Parathyroid adenoma (tissue), 2 donors: ENCODE results near the gene COPS7A.
A peak's percentile ranks its signal among the peaks of the same experiment; 100 is the strongest.

ENCODE experiments used
- H2AFZ ChIP-seq: fragments of 300-600 bp; sonication (generic); one replicate; pipeline ENCODE4 v1.7.0; 2017; ENCODE audit warnings: antibody characterized with exemption, mild to moderate bottlenecking
- H3K27ac ChIP-seq: fragments of 300-600 bp; sonication (generic); one replicate; pipeline ENCODE4 v1.7.0; 2017
- H3K27me3 ChIP-seq: fragments of 300-600 bp; sonication (generic); one replicate; pipeline ENCODE4 v1.7.0; 2017; ENCODE audit warnings: low read length; ENCODE audit not compliant: control insufficient read depth, insufficient read depth
- H3K36me3 ChIP-seq: fragments of 300-600 bp; sonication (generic); one replicate; pipeline ENCODE4 v1.7.0; 2017; ENCODE audit warnings: low read length; ENCODE audit not compliant: control insufficient read depth, insufficient read depth
- H3K4me1 ChIP-seq: fragments of 300-600 bp; sonication (generic); one replicate; pipeline ENCODE4 v1.7.0; 2017; ENCODE audit warnings: control low read depth
- H3K4me2 ChIP-seq: fragments of 300-600 bp; sonication (generic); one replicate; pipeline ENCODE4 v1.7.0; 2017; ENCODE audit warnings: low read length
- H3K4me3 ChIP-seq: fragments of 300-600 bp; sonication (generic); one replicate; pipeline ENCODE4 v1.7.0; 2017; ENCODE audit warnings: low read depth, low read length
- H3K79me2 ChIP-seq: fragments of 300-600 bp; sonication (generic); one replicate; pipeline ENCODE4 v1.7.0; 2017; ENCODE audit warnings: control low read depth
- H3K9ac ChIP-seq: fragments of 300-600 bp; sonication (generic); one replicate; pipeline ENCODE4 v1.7.0; 2017; ENCODE audit warnings: mild to moderate bottlenecking
- H3K9me3 ChIP-seq: fragments of 300-600 bp; sonication (generic); one replicate; pipeline ENCODE4 v1.7.0; 2017; ENCODE audit warnings: low read length; ENCODE audit not compliant: control insufficient read depth
- CTCF ChIP-seq: fragments of 300-600 bp; sonication (generic); IDR thresholded peaks from one replicate; pipeline ENCODE4 v1.7.0; 2017; ENCODE audit warnings: antibody characterized with exemption, mild to moderate bottlenecking
- donor health status: primary hyperparathyroidism.

Gene COPS7A

GRCh38 chr12:6771509-6772330, 47.9 kb downstream of the COPS7A start:
- no peaks in the 10 kb centered on the region for H3K9me3 ChIP-seq
- H2AFZ ChIP-seq: no peak overlapping the region
- peaks cover 27% of the 10 kb centered on the region for H3K4me1 ChIP-seq
- no peak overlapping the region for H3K9ac ChIP-seq
- H3K27me3 ChIP-seq: no peaks in the 10 kb centered on the region
- no peak overlapping the region for H3K4me3 ChIP-seq
- H3K36me3 ChIP-seq: no peaks in the 10 kb centered on the region
- TF ChIP-seq CTCF: no peak
- H3K27ac ChIP-seq: peak overlapping the region; percentile 50
- no peak overlapping the region for H3K4me2 ChIP-seq
- peaks cover 5% of the 10 kb centered on the region for H3K79me2 ChIP-seq

- TF ChIP-seq CTCF: no peak
- no peak within 1 kb of the TSS for H2AFZ ChIP-seq
- H3K27ac ChIP-seq: peak within 1 kb of the TSS; percentile 50
- H3K36me3 ChIP-seq: no peaks in the 10 kb centered on the region
- no peaks in the 10 kb centered on the region for H3K27me3 ChIP-seq
- H3K4me1 ChIP-seq: peaks cover 27% of the 10 kb centered on the region
- H3K79me2 ChIP-seq: peaks cover 4% of the 10 kb centered on the region
- no peak within 1 kb of the TSS for H3K4me3 ChIP-seq
- H3K9ac ChIP-seq: no peak within 1 kb of the TSS
- H3K4me2 ChIP-seq: no peak within 1 kb of the TSS
- no peaks in the 10 kb centered on the region for H3K9me3 ChIP-seq
Observed at GRCh38 chr12:6772331-6772695, 48.5 kb downstream of the COPS7A start, which contains the start of gene LAG3. LAG3 (plus strand) TSS chr12:6772520; CDS start chr12:6772853, 333 bp downstream.

GRCh38 chr12:6772726-6773589, 49.1 kb downstream of the COPS7A start:
- Histone ChIP-seq H3K4me1 (peaks cover 32% of the 10 kb centered on the region), H2AFZ (no peak overlapping the region), H3K9ac (no peak overlapping the region), H3K27ac (no peak overlapping the region), H3K36me3 (no peaks in the 10 kb centered on the region), H3K4me2 (no peak overlapping the region), H3K9me3 (no peaks in the 10 kb centered on the region), H3K27me3 (no peaks in the 10 kb centered on the region), H3K4me3 (no peak overlapping the region), H3K79me2 (no peaks in the 10 kb centered on the region)
- TF ChIP-seq CTCF: no peak

- Histone ChIP-seq H3K27me3 (no peaks in the 10 kb centered on the region), H3K79me2 (no peaks in the 10 kb centered on the region), H3K36me3 (no peaks in the 10 kb centered on the region), H3K9me3 (no peaks in the 10 kb centered on the region), H3K4me2 (no peak overlapping the region), H2AFZ (no peak overlapping the region), H3K4me1 (peaks cover 28% of the 10 kb centered on the region), H3K27ac (no peak overlapping the region), H3K9ac (no peak overlapping the region), H3K4me3 (no peak overlapping the region)
- TF ChIP-seq CTCF: no peak
Observed at GRCh38 chr12:6773590-6774351, 49.9 kb downstream of the COPS7A start.
